ENCODE results near the gene RBMS2. TPM values are rescaled to one million over a fixed set of nuclear protein-coding genes. Genes with fewer than 3 reads are reported as not detected.
A peak's percentile ranks its signal among the peaks of the same experiment; 100 is the strongest.

RBMS2 gene
- total RNA-seq, 4 donors from 2014 or later = 4.0 to 16.8 (median 6.8) TPM

- Histone ChIP-seq H3K27ac (no peak overlapping the region), H3K27me3 (no peaks in the 10 kb centered on the region), H3K4me3 (no peak overlapping the region), H3K4me1 (no peaks in the 10 kb centered on the region), H3K9me3 (no peaks in the 10 kb centered on the region), H3K36me3 (peaks cover 0 to 5% (median 0%) of the 10 kb centered on the region in 3 donors)
- TF ChIP-seq CTCF (IDR thresholded peaks at IDR 0.05) (no peak), POLR2A (IDR thresholded peaks at IDR 0.05) (no peak)
- 90 to 91% methylated on average over 7 of the region's 7 CpGs for WGBS, 2 donors
- DNase-seq = no peak
- intact Hi-C loops (cut with DNase I) = no loop called here
These were observed 42.0 kb upstream of the RBMS2 start for GRCh38 chr12:56479625-56480024.

- Histone ChIP-seq H3K27me3 (peaks cover 0 to 11% (median 0%) of the 10 kb centered on the region in 4 donors), H3K4me1 (peaks cover 4 to 20% (median 13%) of the 10 kb centered on the region in 3 donors), H3K36me3 (no peaks in the 10 kb centered on the region), H3K9me3 (no peaks in the 10 kb centered on the region), H3K27ac (no peak overlapping the region), H3K4me3 (no peak overlapping the region)
- 85 to 89% methylated on average over 1 of the region's 1 CpG for WGBS, 2 donors
- no peak for TF ChIP-seq CTCF (IDR thresholded peaks at IDR 0.05)
- no peak for TF ChIP-seq POLR2A (IDR thresholded peaks at IDR 0.05)
- intact Hi-C loops (cut with DNase I) = no loop called here
- no peak for DNase-seq
These were observed 37.1 kb upstream of the RBMS2 start for GRCh38 chr12:56484566-56484965.

DNA sequence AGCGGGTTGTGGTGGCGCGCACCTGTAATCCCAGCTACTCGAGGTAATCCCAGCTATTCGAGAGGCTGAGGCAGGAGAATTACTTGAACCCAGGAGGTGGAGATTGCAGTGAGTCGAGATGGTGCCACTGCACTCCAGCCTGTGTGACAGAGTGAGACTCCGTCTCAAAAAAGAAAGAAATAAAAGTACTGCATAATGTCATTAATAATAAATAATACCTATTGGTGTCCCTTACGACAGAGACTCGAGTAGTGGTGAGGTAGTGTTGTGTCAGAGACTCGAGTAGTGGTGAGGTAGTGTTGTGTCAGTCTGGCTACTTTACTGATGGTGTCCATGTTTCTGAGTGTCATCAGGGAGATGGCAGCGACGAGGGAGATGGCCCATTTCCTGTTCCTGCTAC, 34.9 kb upstream of the RBMS2 start:
- Histone ChIP-seq H3K27ac (no peak overlapping the region), H3K9me3 (no peaks in the 10 kb centered on the region), H3K36me3 (no peaks in the 10 kb centered on the region), H3K4me3 (no peak overlapping the region), H3K4me1 (peaks cover 4 to 20% (median 13%) of the 10 kb centered on the region in 3 donors), H3K27me3 (peaks cover 0 to 31% (median 3%) of the 10 kb centered on the region in 4 donors)
- TF ChIP-seq CTCF (IDR thresholded peaks at IDR 0.05) (no peak), POLR2A (IDR thresholded peaks at IDR 0.05) (no peak)
- intact Hi-C loops (cut with DNase I) = no loop called here
- WGBS, 2 donors = 81 to 86% methylated on average over 7 to 11 of the region's 12 CpGs
- DNase-seq = no peak

- 9 to 37% methylated on average over 8 to 25 of the region's 44 CpGs for whole genome bisulfite sequencing, 2 donors
- intact Hi-C loops (cut with DNase I) = no loop called here
- H3K27ac ChIP-seq = peak overlapping the region in 3 of 4 donors; percentile 41 to 62 (median 57)
- H3K9me3 ChIP-seq = no peaks in the 10 kb centered on the region
- no peaks in the 10 kb centered on the region for H3K36me3 ChIP-seq
- H3K4me1 ChIP-seq = peaks cover 4 to 20% (median 13%) of the 10 kb centered on the region in 3 donors
- TF ChIP-seq POLR2A (IDR thresholded peaks at IDR 0.05) (no peak), CTCF (IDR thresholded peaks at IDR 0.05) (no peak)
- DNase-seq = no peak
- peaks cover 0 to 39% (median 3%) of the 10 kb centered on the region in 4 donors for H3K27me3 ChIP-seq
- peak overlapping the region; percentile 47 to 72 (median 66) for H3K4me3 ChIP-seq
These were observed 34.1 kb upstream of the RBMS2 start for GRCh38 chr12:56487448-56488040.

DNA sequence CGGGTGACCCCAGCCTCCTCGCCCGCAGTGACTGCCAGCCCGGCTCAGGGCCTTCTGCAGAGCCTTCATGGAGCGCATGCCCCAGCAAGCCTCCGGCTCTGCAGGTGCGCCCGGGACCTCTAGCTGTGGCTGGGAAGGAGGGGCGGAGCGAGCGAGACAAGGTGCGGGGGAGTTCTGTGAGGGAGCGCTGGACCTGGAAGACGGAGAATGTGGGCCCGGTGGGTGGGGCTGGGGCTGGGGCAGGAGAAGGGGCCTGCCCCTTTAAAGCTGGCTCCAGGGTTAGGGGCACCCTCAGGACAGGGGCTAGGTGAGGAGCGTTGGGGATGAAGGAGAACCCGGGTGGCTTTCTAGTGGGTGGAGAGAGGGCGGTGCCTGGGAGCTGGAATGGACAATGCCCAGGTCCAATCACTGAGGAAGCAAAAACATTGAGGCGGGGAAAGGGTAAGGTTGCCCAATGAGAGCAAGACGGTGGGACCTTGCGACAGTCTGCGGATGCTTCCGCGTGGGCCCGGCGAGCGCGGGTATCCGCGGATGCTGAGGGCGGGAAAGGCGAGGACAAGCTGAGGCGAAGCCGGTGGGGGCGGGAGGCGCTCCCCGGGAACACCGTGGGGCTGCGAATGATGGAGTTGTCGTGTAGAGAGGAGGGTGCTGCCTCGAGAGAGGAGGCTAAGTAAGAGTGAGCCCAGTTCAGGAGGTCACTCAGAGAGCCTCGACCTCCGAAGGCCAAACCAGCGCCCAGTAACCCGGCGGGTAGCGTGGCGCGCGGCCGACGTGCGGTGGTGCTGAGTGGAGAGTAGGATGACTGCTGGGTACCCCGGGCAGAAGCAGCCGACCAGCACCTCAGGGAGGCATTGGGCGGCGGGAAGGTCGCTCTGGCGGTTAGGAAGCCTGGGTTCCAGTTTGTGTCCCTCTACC, 33.3 kb upstream of the RBMS2 start, which contains the start of gene GLS2:
Gene GLS2, minus strand, starts transcription at position 121 of the 915 bp plus-strand sequence. Its CDS starts 43 bp downstream, at position 78.
- TF ChIP-seq POLR2A (IDR thresholded peaks at IDR 0.05) (peak in 1 of 4 donors; percentile 17), CTCF (IDR thresholded peaks at IDR 0.05) (no peak)
- H3K4me3 ChIP-seq = peak within 1 kb of the TSS; percentile 47 to 72 (median 66)
- H3K36me3 ChIP-seq = no peaks in the 10 kb centered on the region
- H3K27me3 ChIP-seq = peaks cover 0 to 42% (median 3%) of the 10 kb centered on the region in 4 donors
- intact Hi-C loops (cut with DNase I) = no loop called here
- H3K27ac ChIP-seq = peak within 1 kb of the TSS in 3 of 4 donors; percentile 41 to 62 (median 57)
- WGBS, 2 donors = 19 to 83% methylated on average over 6 to 29 of the region's 59 CpGs
- no peak for DNase-seq
- peaks cover 4 to 20% (median 13%) of the 10 kb centered on the region in 3 donors for H3K4me1 ChIP-seq
- H3K9me3 ChIP-seq = no peaks in the 10 kb centered on the region
